Peyer's patch (tissue), 4 donors: ENCODE results near the gene DHX29.

Experiments used
- POLR2A ChIP-seq, 2 donors: fragments of 450-650 bp; IDR thresholded peaks; one replicate each; pipeline ENCODE4 v1.5.1; 2017; ENCODE audit warnings: antibody characterized with exemption in 2 of 2, mild to moderate bottlenecking in 2 of 2, moderate library complexity in 2 of 2
- TF ChIP-seq, protein P1 (sequence below), 6 experiments: fragments of 450-650 bp in 4 of 6; fragments of 200-600 bp in 2 of 6; sonication (generic) in 1 of 6; IDR thresholded peaks; one replicate each; pipeline ENCODE4 v1.5.1; 2017 to 2019; ENCODE audit warnings: antibody characterized with exemption in 6 of 6, mild to moderate bottlenecking in 3 of 6, moderate library complexity in 1 of 6

DNA sequence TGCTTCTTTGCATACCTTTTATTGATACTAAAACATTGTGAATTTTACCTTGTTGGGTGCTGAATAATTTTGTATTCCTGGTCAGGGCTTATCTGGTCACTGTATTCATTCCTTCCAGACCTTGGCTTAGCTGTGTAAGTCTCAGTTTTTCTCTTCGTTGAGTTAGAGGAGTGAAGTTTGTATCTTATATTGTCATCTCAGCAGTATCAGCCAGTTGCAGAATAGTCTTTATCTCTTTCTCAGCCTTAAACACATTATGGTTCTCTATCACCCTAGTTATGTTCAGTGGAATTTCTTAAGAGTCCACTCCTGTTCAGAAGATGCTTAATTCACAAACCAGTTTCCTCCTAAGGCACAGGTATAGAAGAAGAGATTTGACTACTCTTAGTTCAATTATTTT, 25.5 kb upstream of the DHX29 start:
- TF ChIP-seq, protein P1, sequence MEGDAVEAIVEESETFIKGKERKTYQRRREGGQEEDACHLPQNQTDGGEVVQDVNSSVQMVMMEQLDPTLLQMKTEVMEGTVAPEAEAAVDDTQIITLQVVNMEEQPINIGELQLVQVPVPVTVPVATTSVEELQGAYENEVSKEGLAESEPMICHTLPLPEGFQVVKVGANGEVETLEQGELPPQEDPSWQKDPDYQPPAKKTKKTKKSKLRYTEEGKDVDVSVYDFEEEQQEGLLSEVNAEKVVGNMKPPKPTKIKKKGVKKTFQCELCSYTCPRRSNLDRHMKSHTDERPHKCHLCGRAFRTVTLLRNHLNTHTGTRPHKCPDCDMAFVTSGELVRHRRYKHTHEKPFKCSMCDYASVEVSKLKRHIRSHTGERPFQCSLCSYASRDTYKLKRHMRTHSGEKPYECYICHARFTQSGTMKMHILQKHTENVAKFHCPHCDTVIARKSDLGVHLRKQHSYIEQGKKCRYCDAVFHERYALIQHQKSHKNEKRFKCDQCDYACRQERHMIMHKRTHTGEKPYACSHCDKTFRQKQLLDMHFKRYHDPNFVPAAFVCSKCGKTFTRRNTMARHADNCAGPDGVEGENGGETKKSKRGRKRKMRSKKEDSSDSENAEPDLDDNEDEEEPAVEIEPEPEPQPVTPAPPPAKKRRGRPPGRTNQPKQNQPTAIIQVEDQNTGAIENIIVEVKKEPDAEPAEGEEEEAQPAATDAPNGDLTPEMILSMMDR (IDR thresholded peaks at IDR 0.05) = no peak
- no peak for TF ChIP-seq POLR2A (IDR thresholded peaks at IDR 0.05)
